SK-N-MC (cell line): ENCODE measurements around the gene TBL1X.
"Not testable (repeated sequence)": the region's sequence is repeated elsewhere in the genome, so short reads cannot be mapped to it uniquely, and the experiment has no call there.

Experiments used
- EZH2 ChIP-seq: fragments of 200-600 bp; sonication (generic); IDR thresholded peaks from one replicate; pipeline ENCODE4 v1.6.1; 2017; ENCODE audit warnings: antibody characterized with exemption
- FOXP2 ChIP-seq: optimal IDR thresholded peaks from 2 replicates; pipeline ENCODE3; 2011; ENCODE audit warnings: mild to moderate bottlenecking, moderate library complexity; ENCODE audit not compliant: insufficient read depth; ENCODE audit errors: extremely low read length, control extremely low read depth
- POLR2AphosphoS5 ChIP-seq: IDR thresholded peaks from 2 replicates; pipeline ENCODE4 v1.6.1; 2012; ENCODE audit warnings: mild to moderate bottlenecking, low read depth, low read length, borderline replicate concordance

DNA sequence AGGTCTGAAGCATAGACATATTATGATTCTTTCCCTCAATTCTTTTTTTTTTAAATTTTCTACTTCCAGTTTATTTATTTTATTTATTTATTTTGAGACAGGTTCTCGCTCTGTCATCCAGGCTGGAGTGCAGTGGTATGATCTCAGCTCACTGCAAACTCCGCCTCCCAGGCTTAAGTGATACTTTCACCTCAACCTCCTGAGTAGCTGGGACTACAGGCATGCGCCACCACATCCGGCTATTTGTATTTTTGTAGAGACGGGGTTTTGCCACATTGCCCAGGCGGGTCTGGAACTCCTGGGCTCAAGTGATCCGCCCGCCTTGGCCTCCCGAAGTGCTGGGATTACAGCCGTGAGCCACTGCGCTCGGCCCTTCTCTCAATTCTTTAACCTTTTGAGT is 6.8 kb upstream of the TBL1X start:
- not testable (repeated sequence) for TF ChIP-seq POLR2AphosphoS5, EZH2, FOXP2
